ENCODE measurements around the gene BLCAP.
"Not testable (repeated sequence)": the region's sequence is repeated elsewhere in the genome, so short reads cannot be mapped to it uniquely, and the experiment has no call there.

Gene BLCAP

DNA sequence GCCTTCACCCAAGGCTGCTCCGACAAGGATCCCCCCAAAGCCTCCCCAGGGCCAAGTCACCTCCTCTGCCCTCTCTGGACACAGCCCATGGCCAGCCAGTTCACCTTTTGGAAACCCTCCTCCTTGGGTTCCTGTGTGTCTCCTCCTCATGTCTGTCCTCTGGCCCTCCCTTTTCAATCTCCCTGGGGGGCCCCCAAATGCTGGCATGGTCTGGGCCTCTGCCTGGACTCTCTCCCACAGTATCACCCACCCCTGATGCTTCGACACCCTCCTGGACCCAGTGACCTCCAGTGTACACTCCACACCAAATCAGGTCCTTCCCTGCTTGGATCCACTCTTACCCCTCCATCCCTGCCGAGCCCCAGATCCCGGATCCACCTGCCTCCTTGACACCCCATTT is 53.3 kb downstream of the BLCAP start:
- no peaks in the 10 kb centered on the region for H3K36me3 Mint-ChIP-seq (ENCODE audit: low read depth)

DNA sequence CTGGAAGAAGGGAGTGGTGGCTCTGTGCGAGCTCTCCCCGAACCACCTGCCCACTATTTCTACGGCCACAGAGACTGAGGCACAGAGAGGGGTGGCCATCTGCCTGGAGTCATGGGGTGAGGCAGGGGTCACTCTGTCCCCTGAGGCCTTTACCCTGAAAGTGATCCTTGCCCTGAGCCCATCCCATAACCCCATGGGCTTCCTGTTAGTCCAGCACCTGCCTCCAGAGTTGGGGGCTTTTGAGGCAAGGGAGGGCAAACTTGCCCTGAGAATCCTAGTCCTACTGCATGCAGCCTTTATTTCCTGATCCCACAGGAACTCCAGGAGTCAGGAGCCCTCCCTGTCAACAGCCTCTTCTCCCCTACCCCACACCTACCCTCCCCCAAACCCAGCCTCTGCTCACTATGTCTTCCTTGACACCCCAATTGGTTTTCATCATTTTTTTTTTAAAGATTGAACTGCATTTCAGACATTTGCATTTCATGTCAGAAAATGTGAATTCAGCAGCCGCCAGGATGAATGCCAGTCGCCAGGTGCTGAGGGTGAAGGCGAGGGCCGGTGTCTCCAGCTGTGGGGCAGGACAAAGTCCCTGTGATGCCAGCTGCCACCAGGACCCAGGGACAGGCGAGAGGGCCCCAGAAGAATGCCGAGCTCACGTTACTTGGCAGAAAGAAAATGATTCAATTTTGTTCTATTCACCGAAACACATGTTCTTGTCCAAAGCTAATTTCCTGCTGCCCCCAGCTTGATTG is 54.3 kb downstream of the BLCAP start:
- H3K9me3 Mint-ChIP-seq: peaks cover 5% of the 10 kb centered on the region
- H3K4me3 Mint-ChIP-seq: no peak overlapping the region
- peaks cover 11% of the 10 kb centered on the region for H3K27me3 Mint-ChIP-seq
- H3K4me1 Mint-ChIP-seq (ENCODE audit: low read depth): no peaks in the 10 kb centered on the region
- no peaks in the 10 kb centered on the region for H3K36me3 Mint-ChIP-seq (ENCODE audit: low read depth)
- no peak overlapping the region for H3K27ac Mint-ChIP-seq

More for the DNA sequence above, 53.3 kb downstream of the BLCAP start:
- Mint-ChIP-seq H3K27me3 (peaks cover 11% of the 10 kb centered on the region), H3K9me3 (peaks cover 5% of the 10 kb centered on the region), H3K4me1 (ENCODE audit: low read depth) (no peaks in the 10 kb centered on the region), H3K4me3 (no peak overlapping the region), H3K27ac (no peak overlapping the region)

DNA sequence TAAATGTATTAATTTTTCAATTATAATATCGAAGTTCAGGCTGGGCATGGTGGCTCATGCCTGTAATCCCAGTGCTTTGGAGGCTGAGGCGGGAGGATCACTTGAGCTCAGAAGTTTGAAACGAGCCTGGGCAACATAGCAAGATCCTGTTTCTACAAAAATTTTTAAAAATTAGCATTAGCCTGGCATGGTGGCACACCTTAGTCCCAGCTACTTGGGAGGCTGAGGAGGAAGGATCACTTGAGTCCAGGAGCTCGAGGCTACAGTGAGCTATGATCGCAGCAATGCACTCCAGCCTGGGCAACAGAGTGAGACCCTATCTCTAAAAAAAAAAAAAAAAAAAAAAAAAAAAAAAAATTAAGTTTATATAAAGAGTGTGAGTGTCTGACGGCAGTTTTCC is 55.2 kb downstream of the BLCAP start:
- not testable (repeated sequence) for H3K36me3 Mint-ChIP-seq (ENCODE audit: low read depth); H3K9me3 Mint-ChIP-seq; H3K4me1 Mint-ChIP-seq (ENCODE audit: low read depth); H3K4me3 Mint-ChIP-seq; H3K27ac Mint-ChIP-seq
- H3K27me3 Mint-ChIP-seq: peaks cover 11% of the 10 kb centered on the region

DNA sequence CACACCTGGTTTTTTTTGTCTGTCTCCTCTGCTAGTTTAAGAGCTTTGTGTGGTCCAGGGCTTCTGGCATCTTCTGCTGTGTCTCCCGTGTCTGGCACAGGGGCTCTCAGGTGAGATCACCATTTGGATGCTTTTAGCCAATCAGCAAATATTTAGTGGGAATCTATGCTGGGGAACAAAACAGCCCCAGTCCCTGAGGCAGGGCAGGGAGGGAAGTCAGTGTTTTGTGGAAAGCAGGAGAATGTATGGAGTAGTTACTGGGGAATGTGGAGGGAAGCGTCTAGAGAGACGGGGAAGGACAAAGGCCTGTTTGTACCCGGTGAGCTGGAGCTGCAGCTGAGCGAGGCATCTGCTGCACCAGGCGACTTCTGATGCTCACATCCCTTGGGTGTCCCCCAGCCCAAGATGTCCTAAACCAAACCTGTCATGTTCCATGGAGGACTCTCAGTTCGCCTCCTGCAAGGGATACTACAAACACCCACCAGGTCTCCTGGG is 55.9 kb downstream of the BLCAP start:
- Mint-ChIP-seq H3K4me3 (no peak overlapping the region), H3K4me1 (ENCODE audit: low read depth) (no peaks in the 10 kb centered on the region), H3K36me3 (ENCODE audit: low read depth) (no peaks in the 10 kb centered on the region), H3K9me3 (peaks cover 5% of the 10 kb centered on the region), H3K27ac (no peak overlapping the region), H3K27me3 (peaks cover 15% of the 10 kb centered on the region)

DNA sequence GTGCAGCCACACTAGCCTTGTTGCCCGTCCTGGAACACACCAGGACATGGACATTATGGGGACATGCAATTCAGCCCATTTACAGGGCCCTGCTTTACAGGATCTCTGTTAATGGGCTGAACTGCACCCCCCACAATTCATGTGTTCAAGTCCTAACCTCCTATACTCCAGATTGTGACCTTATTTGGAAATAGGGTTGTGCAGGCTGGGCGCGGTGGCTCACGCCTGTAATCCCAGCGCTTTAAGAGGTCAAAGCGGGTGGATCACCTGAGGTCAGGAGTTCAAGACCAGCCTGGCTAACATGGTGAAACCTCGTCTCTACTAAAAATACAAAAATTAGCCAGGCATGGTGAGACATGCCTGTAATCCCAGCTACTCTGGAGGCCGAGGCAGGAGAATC is 57.5 kb downstream of the BLCAP start:
- not testable (repeated sequence) for H3K4me1 Mint-ChIP-seq (ENCODE audit: low read depth); H3K27me3 Mint-ChIP-seq; H3K4me3 Mint-ChIP-seq; H3K9me3 Mint-ChIP-seq; H3K36me3 Mint-ChIP-seq (ENCODE audit: low read depth); H3K27ac Mint-ChIP-seq

DNA sequence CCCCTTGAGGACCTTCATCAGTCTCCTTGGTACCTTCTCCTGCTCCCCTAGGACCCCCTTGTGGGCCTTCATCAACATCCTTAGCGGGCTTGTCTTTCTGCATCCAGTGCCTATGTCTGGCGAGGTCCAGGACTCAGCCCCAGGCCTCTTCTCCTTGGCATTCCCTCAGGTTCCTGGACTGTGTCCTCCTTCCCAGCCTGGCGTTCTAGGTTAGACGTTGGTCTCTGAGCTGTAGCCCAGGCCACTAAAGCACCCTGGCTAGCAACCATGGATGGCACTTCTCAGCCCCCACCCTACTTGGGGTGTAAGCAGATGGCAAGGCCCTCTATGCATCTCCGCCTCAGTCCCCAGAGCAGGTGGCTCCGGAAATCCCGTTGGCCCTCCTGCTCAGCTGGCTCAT is 58.1 kb downstream of the BLCAP start:
- Mint-ChIP-seq H3K4me1 (ENCODE audit: low read depth) (no peaks in the 10 kb centered on the region), H3K9me3 (no peaks in the 10 kb centered on the region), H3K27me3 (peaks cover 5% of the 10 kb centered on the region), H3K36me3 (ENCODE audit: low read depth) (no peaks in the 10 kb centered on the region), H3K4me3 (no peak overlapping the region), H3K27ac (no peak overlapping the region)

DNA sequence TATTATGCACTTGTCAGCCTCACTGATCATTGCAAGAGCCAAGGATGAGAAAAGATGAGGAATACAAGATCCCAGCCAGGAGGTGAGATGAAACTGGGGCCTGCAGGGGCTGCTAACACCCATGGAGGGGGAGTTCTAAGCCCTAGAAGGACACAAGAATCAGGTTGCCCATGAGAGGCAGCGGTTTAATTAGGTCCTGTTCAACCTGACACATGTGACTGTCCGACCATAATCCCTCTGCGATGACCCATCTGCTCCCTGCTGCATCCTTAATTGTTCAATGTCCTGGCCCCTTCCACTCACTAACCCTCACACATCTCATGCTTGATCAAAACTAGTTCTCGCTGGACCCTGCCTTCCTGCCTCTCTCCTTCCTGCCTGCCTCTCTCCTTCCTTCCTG is 58.8 kb downstream of the BLCAP start:
- H3K4me1 Mint-ChIP-seq (ENCODE audit: low read depth): no peaks in the 10 kb centered on the region
- H3K9me3 Mint-ChIP-seq: no peaks in the 10 kb centered on the region
- H3K27me3 Mint-ChIP-seq: peaks cover 5% of the 10 kb centered on the region
- no peaks in the 10 kb centered on the region for H3K36me3 Mint-ChIP-seq (ENCODE audit: low read depth)
- no peak overlapping the region for H3K27ac Mint-ChIP-seq
- H3K4me3 Mint-ChIP-seq: no peak overlapping the region

Data from stimulated activated naive CD8-positive, alpha-beta T cell treated with anti-CD3 and anti-CD28 coated beads, Interleukin-15, Interleukin-2, amounts not matched to agents 100 ng/mL and 50 ng/mL, for 24 hours (primary cell).